Measurements from ENCODE around the gene ARHGAP45.

The ARHGAP45 gene

DNA sequence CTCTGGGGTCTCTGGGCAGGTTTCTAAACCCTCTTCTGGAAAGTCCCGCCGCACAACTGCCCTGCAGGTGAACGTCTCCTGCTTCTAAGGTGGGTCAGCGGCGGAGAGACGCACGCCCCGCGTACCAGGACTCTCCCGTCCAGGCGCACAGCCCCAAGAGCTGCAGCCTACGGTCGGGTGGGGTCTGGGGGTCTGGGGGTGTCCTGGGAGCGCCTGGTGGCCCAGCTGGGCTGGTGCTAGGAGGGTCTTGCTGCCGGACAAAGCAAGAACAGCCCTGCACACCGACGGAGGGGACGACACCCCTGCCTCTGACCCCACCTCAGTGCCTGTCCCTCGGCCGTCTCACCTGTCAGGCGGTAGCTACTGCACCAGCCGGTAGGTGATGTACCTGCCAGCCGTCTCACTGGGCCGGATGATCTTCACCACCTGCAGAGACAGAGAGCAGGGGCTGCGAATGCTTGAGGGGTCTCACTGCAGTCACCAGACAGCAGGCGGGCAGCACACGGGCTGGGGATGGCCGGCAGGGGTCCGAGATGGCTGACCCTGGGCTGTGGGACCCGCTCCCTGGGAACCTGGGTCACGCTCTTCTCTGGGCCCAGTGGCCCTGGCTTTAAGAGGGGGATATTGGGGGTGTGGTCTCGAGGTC, 22.3 kb downstream of the ARHGAP45 start:
- DNase-seq, result no peak

DNA sequence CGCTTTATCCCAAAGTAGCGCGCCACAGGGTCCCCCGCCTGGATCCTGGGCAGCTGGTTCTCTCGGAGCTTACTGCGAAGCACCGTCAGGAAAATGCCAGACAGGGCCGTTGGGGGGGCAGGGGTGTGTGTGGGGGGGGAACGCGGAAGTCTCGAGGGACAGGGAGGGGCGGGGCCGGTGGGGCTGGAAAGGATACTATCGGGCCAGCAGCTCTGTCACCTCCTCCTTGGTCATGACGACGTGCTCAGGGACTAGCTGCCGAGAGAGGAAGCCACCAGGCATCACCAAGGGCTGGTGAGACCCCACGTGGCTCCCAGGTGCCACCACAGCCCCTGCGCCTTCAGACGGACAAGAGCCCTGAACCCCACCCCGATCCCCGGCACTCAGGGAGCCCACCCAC, 22.9 kb downstream of the ARHGAP45 start:
- DNase-seq, result no peak

- no peak for DNase-seq
Measured at GRCh38 chr19:1090731-1091543, 24.0 kb downstream of the ARHGAP45 start.

GRCh38 chr19:1091544-1092175, 24.7 kb downstream of the ARHGAP45 start:
- DNase-seq, result no peak

DNA sequence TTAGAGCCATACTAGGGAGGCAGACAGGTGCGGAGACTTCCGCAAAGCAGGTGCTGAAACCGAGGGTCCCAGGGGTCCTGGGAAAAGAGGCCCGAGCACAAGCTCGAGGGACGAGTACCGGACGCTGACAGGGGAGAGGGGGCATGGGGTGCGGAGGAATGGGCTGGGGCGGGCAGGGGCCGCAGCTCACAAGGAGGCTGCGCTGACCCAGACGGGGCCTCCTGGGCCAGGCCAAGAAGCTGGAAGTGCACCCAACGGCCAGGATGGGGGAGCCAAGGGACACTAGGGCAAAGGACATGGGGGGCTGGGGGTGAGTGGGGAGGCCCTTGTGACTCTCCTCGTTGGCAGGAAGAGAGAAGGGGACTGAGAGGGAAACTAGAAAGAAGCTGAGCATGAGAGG, 26.4 kb downstream of the ARHGAP45 start:
- no peak for DNase-seq

DNA sequence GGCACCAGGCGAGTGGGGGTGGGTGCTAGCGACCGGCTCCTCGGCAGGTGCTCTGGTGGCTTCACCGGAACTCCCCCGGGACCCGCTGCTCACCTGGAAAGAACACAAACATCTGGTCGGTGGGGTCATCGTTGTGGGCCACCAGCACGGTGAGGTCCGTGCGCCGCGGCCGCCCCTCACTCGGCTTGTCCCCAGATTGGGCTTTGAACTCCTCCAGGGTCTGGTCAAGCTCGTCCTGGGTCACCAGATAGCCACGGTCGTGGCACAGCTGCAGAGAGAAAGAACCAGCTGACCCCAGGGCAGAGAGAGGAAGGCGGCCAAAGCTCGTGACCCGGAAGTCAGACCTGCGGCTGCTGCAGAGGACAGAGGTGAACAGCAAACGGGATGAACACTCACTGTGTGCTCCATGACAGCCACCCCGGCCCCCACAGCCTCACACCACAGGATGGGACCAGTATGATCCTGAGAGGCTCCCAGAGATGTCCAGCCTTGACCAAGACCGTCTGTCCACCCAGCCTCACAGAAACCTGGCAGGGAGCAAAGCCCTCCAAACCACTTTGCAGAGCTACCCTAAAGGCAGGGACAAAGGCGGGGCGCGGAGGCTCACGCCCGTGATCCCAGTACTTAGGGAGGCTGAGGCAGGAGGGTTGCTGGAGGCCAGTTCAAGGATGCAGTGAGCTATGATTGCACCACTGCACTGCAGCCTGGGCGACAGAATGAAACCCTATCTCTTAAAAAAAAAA, 27.0 kb downstream of the ARHGAP45 start:
- no peak for DNase-seq

DNA sequence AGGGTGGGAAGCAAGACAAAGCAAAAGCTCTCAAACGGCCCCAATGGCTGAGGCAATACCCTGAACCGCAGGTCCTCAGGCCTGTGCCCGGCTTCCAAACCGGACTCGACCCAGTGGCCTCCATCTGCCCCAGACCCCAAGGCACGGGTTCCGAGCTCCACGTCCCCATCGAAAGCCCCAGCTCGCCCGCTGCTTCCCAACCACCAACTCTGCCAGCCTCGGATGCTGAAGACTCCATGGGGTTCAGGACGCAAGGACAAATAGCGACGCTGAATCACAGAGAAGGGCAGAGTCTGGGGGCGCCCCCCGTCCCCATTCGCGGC, 27.6 kb downstream of the ARHGAP45 start:
- no peak for DNase-seq

GRCh38 chr19:1094978-1095701, 28.2 kb downstream of the ARHGAP45 start, which contains the start of gene POLR2E:
Gene POLR2E (minus strand): TSS chr19:1095375. CDS start chr19:1095315, 60 bp downstream.
- DNase-seq, result peak; percentile 98

GRCh38 chr19:1097810-1098176, 30.8 kb downstream of the ARHGAP45 start:
- no peak for DNase-seq

GRCh38 chr19:1098177-1099051, 31.4 kb downstream of the ARHGAP45 start:
- DNase-seq, result no peak

DNA sequence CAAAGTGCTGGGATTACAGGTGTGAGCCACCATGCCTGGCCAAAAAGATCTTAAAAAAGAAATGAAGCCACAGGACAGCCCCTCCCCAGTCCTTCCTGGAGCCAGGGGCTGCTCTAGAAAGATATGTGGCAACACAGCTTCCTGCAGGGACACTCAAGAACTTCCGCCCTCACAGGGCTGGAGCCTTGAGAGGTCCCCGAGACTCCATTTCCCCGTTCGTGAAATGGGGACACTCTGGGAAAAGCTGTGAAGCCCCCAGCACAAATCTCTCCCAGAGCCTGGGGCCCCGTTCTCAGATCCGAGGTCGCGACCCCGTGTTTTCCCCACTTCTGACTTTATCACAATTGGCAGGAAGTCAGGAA, 34.4 kb downstream of the ARHGAP45 start:
- no peak for DNase-seq

GRCh38 chr19:1102407-1103131, 35.6 kb downstream of the ARHGAP45 start:
- DNase-seq, result peak; percentile 76

DNA sequence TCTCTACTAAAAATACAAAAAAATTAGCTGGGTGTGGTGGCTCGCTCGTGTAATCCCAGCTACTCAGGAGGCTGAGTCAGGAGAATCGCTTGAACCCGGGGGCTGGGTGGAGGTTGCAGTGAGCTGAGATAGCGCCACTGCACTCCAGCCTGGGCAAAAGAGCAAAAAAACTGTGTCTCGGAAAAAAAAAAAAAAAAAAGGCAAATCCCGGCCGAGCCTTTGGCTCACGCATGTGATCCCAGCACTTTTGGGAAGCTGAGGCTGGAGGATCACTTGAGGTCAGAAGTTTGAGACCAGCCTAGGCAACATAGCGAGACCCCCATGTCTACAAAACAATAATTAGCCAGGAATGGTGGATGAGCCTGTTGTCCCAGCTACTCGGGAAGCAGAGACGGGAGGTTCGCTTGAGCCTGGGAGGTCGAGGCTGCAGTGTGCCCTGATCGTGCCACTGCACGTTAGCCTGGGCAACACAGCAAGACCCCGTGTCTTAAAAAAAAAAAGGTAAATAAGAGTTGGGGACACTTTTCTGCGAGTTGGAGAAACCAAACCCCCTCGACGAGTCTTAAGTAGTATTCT, 36.3 kb downstream of the ARHGAP45 start:
- no peak for DNase-seq

GRCh38 chr19:1103708-1104310, 36.8 kb downstream of the ARHGAP45 start, which contains the start of gene GPX4:
Gene GPX4 (plus strand): TSS chr19:1103994. CDS start chr19:1104044, 50 bp downstream.
- peak; percentile 98 for DNase-seq

- peak; percentile 74 for DNase-seq
Measured at GRCh38 chr19:1104311-1105007, 37.5 kb downstream of the ARHGAP45 start.

- DNase-seq, result no peak
Measured at GRCh38 chr19:1105008-1105872, 38.3 kb downstream of the ARHGAP45 start.

GRCh38 chr19:1105873-1106840, 39.2 kb downstream of the ARHGAP45 start:
- DNase-seq, result no peak

All from stimulated activated CD4-positive, alpha-beta T cell treated with anti-CD3 and anti-CD28 coated beads, Interleukin-4, amount 100 ng/mL, for 24 hours (primary cell).